Glutamatergic neuron (in vitro differentiated cells): ENCODE measurements around the gene HIPK2. TPM values are rescaled to one million over a fixed set of nuclear protein-coding genes. Genes with fewer than 3 reads are reported as not detected.

Source experiments
- DNase-seq: peaks from one replicate; pipeline ENCODE4 v3.0.0; 2022
- H3K27ac Mint-ChIP-seq: one replicate; pipeline ENCODE4 v1.8.0; 2020; ENCODE audit warnings: mild to moderate bottlenecking, mixed read lengths, inconsistent platforms; ENCODE audit not compliant: unreplicated experiment
- H3K27me3 Mint-ChIP-seq: one replicate; pipeline ENCODE4 v1.8.0; 2020; ENCODE audit warnings: mild to moderate bottlenecking, moderate library complexity, mixed read lengths, inconsistent platforms; ENCODE audit not compliant: unreplicated experiment
- H3K36me3 Mint-ChIP-seq: one replicate; pipeline ENCODE4 v1.8.0; 2020; ENCODE audit warnings: mild to moderate bottlenecking, mixed read lengths, inconsistent platforms; ENCODE audit not compliant: unreplicated experiment
- H3K4me1 Mint-ChIP-seq: one replicate; pipeline ENCODE4 v1.8.0; 2020; ENCODE audit warnings: mild to moderate bottlenecking, low read depth, mixed read lengths, inconsistent platforms; ENCODE audit not compliant: unreplicated experiment
- H3K4me3 Mint-ChIP-seq: one replicate; pipeline ENCODE4 v1.8.0; 2020; ENCODE audit warnings: mild to moderate bottlenecking, mixed read lengths, inconsistent platforms; ENCODE audit not compliant: unreplicated experiment
- H3K9me3 Mint-ChIP-seq: one replicate; pipeline ENCODE4 v1.8.0; 2020; ENCODE audit warnings: mild to moderate bottlenecking, moderate library complexity, mixed read lengths, inconsistent platforms; ENCODE audit not compliant: unreplicated experiment
- CTCF ChIP-seq: fragments of 200-600 bp; sonication (generic); IDR thresholded peaks from one replicate; pipeline ENCODE4 v1.5.0; 2021; ENCODE audit not compliant: partially characterized antibody, unreplicated experiment
- total RNA-seq: library from RNA; stranded (reverse); fragmentation: NEBNext Ultra II Directional; extraction: Animal tissue kit (Norgen Biotek cat#: 25700); gene quantifications from one replicate; pipeline ENCODE4 v1.2.1, GENCODE V29; 2021; ENCODE audit not compliant: unreplicated experiment

The HIPK2 gene
- total RNA-seq, 1 donor from 2014 or later, result 36.9 TPM

GRCh38 chr7:139589474-139589873, 188.3 kb downstream of the HIPK2 start:
- Mint-ChIP-seq H3K4me1 (peaks cover 4% of the 10 kb centered on the region), H3K9me3 (no peaks in the 10 kb centered on the region), H3K36me3 (peaks cover 6% of the 10 kb centered on the region), H3K4me3 (no peak overlapping the region), H3K27ac (no peak overlapping the region), H3K27me3 (peaks cover 1% of the 10 kb centered on the region)
- no peak for DNase-seq
- TF ChIP-seq CTCF, result no peak

- no peak for TF ChIP-seq CTCF
- Mint-ChIP-seq H3K4me1 (peaks cover 4% of the 10 kb centered on the region), H3K9me3 (no peaks in the 10 kb centered on the region), H3K27me3 (no peaks in the 10 kb centered on the region), H3K4me3 (no peak overlapping the region), H3K36me3 (peaks cover 6% of the 10 kb centered on the region), H3K27ac (no peak overlapping the region)
- no peak for DNase-seq
Observed at GRCh38 chr7:139588632-139589031, 189.2 kb downstream of the HIPK2 start.

- no peaks in the 10 kb centered on the region for H3K9me3 Mint-ChIP-seq
- H3K36me3 Mint-ChIP-seq, result peaks cover 6% of the 10 kb centered on the region
- no peak overlapping the region for H3K4me3 Mint-ChIP-seq
- H3K4me1 Mint-ChIP-seq, result peaks cover 4% of the 10 kb centered on the region
- no peaks in the 10 kb centered on the region for H3K27me3 Mint-ChIP-seq
- no peak overlapping the region for H3K27ac Mint-ChIP-seq
- TF ChIP-seq CTCF, result no peak
- no peak for DNase-seq
Observed at GRCh38 chr7:139587535-139587934, 190.3 kb downstream of the HIPK2 start.

GRCh38 chr7:139586286-139586685, 191.5 kb downstream of the HIPK2 start:
- no peaks in the 10 kb centered on the region for H3K27me3 Mint-ChIP-seq
- H3K27ac Mint-ChIP-seq, result no peak overlapping the region
- H3K4me3 Mint-ChIP-seq, result no peak overlapping the region
- H3K4me1 Mint-ChIP-seq, result peaks cover 4% of the 10 kb centered on the region
- DNase-seq, result no peak
- peaks cover 6% of the 10 kb centered on the region for H3K36me3 Mint-ChIP-seq
- H3K9me3 Mint-ChIP-seq, result no peaks in the 10 kb centered on the region
- TF ChIP-seq CTCF, result no peak

- no peaks in the 10 kb centered on the region for H3K9me3 Mint-ChIP-seq
- no peak for DNase-seq
- H3K36me3 Mint-ChIP-seq, result peaks cover 6% of the 10 kb centered on the region
- H3K4me3 Mint-ChIP-seq, result no peak overlapping the region
- no peak overlapping the region for H3K27ac Mint-ChIP-seq
- TF ChIP-seq CTCF, result no peak
- peaks cover 4% of the 10 kb centered on the region for H3K4me1 Mint-ChIP-seq
- peaks cover 3% of the 10 kb centered on the region for H3K27me3 Mint-ChIP-seq
Observed at GRCh38 chr7:139585042-139585441, 192.8 kb downstream of the HIPK2 start.
